ENCODE measurements around the gene IPCEF1.

DNA sequence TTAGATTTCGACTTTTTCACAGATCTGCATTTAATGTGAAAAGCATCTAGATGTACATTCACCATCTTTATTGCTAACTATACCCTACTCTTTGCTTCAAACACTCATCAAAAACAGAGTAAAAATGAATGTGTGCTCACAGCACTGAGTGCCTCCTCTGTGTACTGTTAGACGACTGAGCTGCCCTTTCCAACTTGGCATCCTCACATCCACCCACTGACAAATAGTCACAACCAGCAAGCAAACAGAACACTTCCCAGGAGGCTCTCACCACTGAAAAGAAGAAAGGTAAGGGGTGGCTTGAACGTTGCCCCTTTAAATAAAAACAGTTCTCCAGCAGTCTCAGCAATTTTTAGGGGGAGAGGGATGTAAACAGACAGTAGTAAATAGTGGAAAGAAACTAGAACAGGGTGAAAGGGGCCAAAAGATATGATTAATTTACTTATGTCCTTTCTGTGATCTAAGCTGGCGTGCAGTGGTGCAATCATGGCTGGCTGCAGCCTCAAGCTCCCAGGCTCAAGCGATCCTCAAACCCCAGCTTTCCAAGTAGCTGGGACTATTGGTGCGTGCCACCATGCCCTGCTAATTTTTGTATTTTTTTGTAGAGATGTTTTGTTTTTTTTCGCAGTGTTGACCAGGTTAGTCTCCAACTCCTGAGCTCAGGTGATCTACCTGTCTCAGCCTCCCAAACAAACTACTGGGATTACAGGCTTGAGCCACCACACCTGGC lies 48.7 kb downstream of the IPCEF1 start:
- TF ChIP-seq, protein P1, sequence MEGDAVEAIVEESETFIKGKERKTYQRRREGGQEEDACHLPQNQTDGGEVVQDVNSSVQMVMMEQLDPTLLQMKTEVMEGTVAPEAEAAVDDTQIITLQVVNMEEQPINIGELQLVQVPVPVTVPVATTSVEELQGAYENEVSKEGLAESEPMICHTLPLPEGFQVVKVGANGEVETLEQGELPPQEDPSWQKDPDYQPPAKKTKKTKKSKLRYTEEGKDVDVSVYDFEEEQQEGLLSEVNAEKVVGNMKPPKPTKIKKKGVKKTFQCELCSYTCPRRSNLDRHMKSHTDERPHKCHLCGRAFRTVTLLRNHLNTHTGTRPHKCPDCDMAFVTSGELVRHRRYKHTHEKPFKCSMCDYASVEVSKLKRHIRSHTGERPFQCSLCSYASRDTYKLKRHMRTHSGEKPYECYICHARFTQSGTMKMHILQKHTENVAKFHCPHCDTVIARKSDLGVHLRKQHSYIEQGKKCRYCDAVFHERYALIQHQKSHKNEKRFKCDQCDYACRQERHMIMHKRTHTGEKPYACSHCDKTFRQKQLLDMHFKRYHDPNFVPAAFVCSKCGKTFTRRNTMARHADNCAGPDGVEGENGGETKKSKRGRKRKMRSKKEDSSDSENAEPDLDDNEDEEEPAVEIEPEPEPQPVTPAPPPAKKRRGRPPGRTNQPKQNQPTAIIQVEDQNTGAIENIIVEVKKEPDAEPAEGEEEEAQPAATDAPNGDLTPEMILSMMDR (optimal IDR thresholded peaks at IDR 0.05 in 1 of 3, IDR thresholded peaks at IDR 0.05 in 1 of 3, conservative IDR thresholded peaks at IDR 0.05 in 1 of 3; ENCODE audit: extremely low read depth in 1 of 3, insufficient read depth in 2 of 3, low read length in 3 of 3): no peak
- no peak for TF ChIP-seq EZH2 (IDR thresholded peaks at IDR 0.05; ENCODE audit: low read length)

Measured in keratinocyte (primary cell).